ENCODE measurements around the gene TDRD7.

Gene TDRD7

DNA sequence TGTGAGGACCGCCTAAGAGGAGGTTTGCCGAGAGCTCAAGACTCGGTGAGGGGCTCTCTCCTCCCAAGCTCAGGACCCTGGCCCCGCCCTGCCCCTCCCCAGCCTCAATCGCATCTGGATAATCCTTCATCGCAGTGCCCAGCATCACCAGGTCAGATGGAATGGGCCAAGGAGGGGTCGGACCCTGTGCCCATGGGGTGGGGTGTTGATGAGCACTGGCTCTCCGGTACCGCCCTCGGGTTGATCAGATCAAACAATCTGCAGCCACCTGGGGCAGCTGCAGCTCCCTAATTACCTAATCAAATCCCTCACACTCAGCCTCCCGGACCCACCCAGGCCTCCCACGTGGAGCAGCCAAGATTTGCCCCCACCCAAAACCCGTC lies 24.4 kb upstream of the TDRD7 start:
- DNase-seq = no peak

DNA sequence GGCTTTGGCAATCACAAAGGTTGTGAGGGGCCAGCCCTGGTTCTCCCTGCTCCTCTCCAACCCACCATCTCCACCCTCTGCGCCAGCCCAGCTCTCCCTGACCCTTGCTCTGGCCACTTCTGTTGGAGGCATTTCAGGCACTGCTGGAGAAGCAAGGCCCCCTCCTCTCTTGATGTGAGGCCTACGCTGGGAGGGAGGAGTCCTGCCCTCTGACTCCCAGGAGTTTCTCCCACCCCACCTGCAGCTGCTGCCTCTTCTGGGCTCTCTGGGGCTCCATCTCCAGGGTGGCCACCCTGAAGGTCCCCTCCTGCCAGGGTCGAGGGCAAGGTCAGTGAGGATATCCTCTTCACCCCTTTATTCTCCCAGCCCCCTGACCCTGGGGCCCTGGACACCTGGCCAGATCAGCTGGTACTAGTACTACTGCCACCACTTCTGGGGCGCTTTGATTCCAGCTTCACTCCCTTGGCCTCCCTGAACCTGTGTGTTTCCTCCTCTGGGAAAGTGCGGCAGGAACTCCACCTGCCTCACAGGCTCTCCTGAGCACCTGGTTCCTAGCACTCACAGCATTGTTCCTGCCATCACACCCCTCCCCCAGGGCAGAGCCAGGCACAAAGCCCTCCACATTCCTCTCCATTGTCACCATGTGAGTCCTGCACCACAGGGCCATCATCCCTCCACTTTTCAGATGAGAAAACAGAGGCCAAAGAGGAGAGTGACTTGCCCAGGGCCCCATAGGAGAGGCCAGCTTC lies 23.8 kb upstream of the TDRD7 start:
- DNase-seq = no peak

DNA sequence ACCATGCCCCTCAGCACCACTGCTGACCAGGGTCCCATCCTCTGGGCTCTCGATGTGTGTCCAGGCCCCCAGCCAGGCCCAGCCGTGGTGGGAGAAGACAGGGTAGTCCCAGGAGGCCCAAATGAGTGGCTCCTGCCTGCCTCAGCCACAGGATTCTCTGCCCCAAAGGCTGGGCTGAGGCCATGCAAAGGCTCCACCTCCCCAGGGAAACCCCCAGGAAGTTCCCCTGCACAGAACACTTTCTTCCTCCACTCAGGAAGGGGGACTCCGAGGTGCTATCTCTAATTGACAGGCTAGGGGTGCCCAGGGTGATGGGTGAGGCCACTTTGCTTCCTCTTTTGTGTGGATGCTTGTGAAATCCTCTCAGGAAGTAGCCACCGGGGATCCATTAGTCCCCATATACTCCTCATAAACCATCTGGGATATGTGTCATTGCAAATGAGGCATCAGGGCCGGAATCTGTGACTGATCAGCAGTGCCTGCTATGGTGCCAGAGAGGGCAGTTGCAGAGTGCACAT lies 23.1 kb upstream of the TDRD7 start:
- DNase-seq = no peak

DNA sequence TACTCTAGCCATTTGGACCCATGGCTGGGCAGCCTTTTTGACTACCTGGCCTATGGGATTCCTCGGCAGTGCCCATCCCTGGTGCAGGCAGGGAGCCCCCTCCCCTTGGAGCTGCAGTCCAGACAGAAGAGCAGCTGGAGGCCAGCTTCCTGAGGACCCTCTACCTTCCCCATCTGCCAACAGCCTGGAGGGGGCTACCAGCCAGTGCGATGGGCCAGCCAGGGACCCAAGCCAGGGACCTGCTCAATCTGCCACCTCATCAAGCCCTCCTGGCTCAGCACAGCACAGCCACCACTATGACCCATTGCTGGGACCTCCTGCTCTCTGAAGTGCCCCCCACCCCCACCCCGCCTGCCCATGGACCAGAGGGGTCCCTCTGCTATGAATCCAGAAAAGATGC lies 22.6 kb upstream of the TDRD7 start:
- no peak for DNase-seq

DNA sequence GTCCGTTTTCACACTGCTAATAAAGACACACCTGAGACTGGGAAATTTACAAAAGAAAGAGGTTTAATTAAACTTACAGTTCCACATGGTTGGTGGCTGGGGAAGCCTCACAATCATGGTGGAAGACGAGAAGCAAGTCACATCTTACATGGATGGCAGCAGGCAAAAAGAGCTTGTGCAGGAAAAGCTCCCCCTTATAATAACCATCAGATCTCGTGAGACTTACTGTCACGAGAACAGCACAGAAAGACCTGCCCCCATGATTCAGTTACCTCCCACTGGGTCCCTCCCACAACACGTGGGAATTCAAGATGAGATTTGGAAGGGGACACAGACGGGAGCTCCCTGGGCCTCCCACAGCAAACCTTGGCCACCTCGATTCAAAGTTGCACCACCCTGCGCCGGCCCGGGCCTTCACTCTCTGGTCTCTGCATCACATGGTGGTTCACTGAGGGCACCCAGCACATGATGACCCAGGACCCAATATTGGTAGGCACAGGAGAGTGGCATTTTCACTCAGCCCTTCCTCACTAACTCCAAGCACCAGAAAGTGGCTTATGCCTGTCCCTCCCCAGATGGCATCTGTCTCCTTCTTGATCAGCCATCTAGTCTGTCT lies 21.0 kb upstream of the TDRD7 start:
- no peak for DNase-seq

DNA sequence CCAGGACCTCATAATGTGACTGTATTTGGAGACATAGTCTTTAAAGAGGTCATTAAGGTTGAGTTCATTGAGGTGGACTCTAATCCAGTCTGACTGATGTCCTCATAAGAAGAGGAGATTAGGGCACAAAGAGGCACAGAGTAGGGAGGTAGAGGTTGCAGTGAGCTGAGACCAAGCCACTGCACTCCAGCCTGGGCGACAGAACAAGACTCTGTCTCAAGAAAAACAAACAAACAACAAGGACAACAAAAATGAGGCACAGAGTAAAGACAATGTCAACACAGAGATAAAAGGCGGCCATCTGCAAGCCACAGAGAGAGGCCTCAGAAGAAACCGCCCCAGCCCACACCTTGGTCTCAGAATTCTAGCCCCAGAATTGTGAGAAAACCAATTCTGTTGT lies 17.0 kb upstream of the TDRD7 start:
- no peak for DNase-seq

DNA sequence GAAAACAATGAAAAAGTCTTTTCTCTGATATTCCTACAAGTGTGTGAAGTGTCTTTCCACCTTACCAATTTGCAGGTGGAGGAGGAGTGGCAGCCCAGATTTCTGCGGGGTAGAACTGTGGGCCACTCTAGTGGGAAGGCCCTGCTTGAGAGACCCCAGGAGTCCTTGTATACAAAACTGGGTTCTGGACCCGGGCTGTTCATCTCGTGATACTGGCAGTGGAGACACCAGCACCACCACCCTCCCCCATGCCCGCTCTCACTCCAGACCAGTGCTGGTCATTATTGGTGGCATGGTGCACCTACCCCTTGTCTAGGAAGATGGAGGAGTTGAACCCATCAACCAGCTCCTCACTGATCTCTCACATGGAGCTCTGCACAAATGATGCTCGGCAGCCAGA lies 16.2 kb upstream of the TDRD7 start:
- DNase-seq = no peak

DNA sequence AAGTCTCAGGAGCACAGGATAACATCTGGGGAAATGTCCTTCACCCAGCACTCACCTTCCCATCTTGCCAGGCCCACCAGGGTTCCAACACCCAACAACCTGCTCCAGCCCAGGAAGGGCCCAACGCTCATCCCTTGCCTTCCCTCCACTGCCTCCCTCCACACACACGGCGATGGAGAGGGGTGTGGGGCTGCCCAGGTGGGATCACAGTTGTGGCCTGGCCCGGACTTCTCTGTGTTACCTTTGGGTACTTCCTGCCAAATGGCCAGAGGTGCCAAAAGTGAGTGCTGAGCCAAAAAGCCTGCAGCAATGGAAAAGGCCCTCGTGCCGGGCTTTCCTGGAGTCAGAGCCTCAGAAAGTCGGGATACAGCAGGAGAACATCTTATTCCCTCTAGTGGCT lies 15.6 kb upstream of the TDRD7 start:
- no peak for DNase-seq

DNA sequence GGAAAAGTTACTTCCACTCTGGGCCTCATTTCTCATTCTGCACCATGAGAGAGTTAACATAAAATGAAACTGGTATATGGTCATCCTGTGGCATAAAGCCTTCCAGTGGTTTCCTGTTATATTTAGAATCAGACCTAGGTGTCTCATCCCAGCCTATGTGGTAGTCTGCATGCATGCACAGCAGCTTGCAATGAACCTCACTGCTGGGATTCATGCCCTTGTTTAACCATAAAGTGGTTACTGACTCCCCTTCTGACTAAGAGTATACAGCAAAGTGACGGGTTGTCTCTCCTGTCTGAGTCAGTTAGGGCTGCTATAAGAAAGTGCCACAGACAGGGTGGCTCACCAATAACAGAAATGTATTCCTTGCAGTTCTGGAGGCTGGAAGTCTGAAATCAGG lies 14.7 kb upstream of the TDRD7 start:
- no peak for DNase-seq

DNA sequence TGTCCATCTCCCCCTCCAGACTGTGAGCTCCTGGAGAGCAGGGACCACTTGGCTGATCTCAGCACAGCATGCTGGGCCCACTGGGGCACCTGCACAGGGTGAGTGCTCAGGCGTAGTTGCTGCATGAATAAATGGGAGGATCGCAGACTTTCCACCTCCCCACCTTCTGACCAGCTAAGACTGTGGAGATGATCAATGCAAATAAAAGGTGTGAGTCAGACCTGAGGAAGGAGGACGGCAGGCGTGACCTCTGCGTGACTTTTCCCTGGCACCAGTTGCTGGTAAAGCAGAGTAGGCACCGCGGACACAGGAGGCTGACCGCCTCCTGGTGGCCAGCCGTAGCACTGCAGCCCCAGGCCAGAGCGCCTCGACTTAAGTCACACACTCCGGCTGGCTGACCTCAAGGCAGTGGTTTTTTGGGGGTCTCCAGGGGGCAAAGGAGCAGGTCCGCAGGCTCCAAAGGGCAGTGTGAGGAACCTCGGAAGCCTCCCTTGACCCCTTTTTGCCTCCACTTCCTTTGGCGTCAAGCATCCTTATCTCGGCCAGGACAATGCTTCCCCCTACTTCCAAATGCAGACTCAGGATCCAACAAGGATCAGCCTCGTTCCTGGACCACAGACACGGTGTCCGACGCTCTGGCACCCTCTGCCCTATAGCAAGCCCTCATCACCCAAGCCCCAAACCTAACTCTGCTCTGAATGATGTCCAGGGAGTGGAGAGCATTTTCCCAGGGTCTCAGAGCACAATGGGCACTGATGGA lies 12.7 kb upstream of the TDRD7 start:
- DNase-seq = no peak

DNA sequence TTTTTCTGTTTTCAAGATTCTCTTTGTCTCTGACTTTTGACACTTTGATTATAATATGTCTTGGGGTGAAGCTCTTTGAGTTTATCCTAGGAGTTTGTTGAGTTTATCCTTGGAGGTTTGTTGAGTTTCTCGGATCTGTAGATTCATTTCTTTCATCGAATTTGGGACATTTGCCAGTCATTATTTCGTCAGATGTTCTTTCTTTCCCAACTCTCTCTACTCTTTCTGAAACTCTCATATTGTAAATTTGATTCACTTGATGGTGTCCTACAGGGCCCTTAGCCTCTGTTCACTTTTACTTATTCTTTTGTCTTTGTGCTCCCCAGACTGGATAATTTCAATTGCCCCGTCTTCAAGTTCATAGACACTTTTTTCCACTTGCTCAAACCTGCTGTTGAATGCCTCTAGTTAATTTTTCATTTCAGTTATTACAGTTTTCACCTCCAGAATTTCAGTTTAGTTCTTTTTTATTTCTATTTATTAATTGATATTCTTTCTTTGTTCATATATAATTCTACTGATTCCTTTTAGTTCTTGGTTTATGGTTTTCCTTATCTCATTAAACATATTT lies 8.1 kb upstream of the TDRD7 start:
- no peak for DNase-seq

DNA sequence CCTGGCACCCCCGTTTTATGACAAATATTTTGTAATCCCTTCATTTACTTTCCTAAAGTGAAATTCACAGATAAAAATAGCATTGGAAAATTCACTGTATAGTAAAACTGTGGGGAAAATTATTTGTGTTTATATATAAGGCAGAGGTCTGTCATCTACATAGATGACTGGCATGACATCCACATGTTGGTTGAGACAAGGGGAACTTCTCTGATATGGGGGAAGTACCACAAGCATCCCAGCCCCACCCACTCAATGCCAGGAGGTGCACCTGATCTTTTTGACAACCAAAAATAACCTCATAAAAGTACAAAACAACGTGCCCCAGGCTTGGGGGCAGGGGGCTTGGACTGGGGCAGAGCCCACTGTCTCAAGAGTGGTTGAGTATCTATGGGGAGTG lies 6.3 kb upstream of the TDRD7 start:
- DNase-seq = no peak

DNA sequence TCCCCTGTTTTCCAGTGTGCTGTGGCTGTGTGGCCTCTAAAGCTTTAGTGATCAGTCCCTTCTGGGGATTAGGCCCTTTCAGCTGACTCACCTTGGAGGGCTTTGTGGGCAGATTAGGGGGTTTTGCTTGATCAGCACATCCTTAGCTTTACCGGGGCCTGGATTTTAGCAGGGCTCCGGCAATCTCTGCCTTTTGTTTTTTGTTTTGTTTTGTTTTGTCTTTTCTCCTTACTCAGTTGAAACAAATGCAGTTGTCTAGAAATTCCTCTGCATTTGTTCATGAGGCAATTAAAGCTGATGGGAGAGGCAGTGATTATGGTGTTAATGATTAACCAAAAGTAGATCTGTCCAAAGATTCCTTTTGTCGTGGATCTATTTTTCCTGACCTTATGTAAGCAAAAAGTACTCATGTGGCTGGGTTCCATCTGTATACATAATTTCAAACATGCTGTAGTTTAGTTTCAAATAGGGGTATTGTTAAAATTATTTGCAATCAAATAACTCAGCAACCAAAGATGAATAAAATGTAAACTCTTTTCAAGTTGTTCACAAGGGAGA lies 5.2 kb upstream of the TDRD7 start:
- DNase-seq = no peak

DNA sequence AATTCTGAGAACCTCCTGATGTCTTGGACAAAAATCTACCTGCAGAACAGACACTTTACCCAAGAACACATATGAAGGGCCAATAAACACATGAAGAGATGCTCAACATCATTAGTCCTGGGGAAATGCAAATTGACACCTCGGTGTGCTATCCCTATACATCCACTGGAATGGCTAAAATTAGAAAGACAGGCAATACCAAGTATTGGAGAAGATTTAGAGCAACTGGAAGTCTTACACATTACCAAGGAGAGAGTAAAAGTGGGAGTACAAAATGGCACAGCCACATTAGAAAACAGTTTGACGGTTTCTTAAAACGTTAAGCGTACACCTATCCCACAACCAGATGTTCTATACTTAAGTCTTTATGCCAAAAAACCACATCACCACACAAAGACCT lies 3.3 kb upstream of the TDRD7 start:
- DNase-seq = no peak

DNA sequence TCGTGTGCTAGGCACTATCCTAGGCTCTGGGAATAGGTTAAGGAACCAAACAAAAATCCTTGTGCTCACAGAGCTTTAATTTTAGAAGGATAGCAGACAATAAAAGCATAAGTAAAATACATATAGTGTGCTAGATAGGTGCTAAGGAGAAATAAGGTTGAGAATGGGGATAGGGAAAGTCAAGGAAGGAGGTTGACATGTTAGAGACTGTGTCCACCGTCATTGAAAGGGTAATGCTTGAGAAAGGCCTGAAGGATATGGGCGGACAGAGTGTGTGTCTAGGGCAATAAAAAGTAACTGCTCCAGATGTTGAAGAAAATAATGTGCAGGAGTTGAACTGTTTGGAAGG lies 482 bp upstream of the TDRD7 start:
- DNase-seq = no peak

DNA sequence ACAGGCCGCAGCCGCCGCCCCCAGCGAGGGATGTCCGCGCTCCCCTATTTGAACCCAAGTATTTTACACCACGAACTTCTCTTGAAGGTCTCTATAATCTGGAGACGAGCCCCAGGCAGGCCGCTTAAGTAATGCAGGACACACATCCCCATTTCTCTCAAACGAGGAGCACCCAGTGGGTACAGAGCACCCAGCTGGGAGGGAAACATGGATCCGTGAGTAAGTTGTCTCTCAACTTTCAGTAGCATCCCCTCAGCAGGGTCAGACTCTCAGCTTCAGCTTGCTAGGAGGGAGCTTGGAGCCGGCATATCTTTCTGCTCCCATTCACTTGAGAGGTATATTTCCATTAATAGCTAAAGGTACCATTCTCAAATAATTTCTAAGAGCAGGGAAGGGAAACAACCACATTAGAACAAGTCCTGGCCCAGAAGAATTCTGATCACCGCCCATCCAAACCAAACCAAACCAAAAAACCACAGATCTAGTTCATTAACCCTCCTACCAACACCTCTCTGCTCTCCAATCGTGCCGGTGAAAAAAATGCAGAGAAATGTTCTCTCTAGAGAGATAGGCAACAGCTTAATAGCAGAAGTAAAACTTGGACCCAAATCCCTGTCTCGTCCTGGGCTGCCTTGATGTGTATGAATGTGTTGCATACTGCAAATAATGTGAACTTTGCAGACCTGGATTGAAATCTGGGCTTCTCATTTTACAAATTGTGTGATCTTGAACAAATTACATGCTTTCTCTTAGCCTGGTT lies 910 bp downstream of the TDRD7 start:
- DNase-seq = no peak

DNA sequence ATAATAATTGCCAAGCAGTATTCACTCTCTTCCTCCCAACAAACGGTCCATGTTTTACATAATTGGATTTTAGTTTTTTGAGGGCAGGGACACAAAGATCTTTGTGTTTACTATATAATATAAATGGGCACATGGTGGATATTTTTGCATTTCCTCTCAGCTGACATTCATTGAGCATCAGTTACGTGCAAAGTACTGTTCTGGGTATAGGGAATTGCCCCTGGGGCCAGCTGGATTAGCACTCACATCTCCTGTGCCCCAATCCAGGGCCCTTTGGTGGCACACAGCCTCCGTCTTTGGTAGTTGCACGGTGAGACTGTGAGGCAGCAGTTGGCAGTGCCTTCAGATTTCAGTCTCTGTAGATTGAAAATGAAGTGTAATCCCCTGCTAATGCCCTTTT lies 1.6 kb downstream of the TDRD7 start:
- no peak for DNase-seq

DNA sequence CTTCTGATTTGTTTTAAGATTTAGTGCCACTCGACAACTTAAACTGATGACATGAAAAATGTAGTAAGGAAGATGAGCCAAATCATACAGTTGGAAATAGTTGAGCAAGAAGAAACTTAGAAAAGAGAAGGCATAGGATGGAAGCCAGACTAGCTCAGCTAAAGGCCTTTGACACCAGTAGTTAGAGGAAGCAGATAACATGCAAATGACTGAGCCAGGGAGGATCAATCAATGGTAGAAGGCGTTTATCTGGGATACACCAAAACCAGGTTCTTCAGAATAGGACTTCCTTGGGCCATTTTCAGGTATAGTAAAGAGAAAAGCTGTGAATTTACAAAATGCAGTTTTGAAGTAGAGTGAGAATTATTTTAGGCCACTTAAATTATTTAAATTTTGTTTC lies 3.2 kb downstream of the TDRD7 start:
- no peak for DNase-seq

DNA sequence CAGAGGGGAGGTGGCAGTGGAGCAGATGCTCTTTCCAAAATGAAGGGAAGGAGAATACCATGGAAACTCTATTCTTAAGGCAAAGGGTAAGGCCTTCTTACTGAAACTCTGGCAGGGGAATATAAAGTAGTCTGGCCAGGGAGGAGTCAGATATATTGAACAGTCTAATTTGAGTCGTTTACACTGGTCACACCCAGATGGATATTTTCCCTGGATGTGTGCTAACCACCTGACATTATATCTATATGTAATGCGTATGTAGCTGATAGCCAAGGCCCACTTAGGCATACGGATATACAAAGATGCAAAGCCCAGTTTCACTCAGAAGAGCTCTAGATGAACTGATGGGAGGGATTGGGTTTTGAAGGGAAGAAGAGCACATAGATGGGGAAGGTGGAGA lies 7.0 kb downstream of the TDRD7 start:
- DNase-seq = no peak

DNA sequence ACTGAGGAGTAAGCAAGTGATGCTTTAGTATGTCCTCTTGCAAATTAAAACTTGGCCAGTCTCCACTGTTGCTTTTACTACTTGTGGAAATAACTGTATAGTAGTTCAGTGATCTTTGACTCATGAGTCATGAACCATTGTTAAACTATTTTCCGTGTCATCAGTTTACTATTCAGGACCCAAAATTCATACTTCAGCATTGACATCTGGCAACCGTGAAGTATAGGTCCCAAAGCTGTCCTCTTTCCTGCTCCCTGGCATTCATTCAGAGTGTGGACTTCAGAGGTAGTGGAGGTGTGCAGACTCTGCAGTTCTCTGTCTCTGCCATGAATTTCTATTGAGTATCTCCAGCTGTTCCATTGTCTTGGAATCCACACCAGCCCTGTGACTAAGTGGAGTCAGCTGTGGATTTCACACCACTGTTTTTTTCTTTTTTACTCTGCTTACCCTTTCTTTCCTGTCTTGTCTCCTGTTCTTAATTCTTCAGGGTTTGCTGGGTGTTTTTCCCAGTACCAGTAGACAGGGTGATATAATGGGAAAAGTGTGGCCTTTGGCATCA lies 7.5 kb downstream of the TDRD7 start:
- no peak for DNase-seq

DNA sequence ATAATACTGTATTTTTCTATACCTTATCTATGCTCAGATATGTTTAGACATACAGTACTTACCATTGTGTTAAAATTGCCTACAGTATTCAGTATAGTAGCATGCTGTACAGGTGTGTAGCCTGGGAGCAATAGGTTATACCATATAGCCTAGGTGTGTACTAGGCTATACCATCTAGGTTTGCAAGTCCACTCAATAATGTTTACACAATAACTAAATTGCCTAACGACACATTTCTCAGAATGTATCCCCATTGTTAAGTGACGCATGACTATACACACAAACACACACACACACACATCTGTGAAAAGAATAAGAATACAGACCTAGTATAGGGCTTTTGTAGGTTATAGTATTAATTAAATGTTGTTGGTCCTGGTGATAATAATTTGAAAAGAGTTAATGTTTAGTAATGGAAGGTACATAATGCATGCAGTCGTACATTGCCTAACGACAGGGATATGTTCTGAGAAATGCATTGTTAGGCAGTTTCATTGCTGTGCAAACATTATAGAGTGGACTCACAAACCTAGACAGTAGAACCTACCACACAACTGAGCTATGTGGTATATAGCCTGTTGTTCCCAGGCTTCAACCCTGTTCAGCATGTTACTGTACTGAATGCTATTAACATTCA lies 13.6 kb downstream of the TDRD7 start:
- DNase-seq = no peak

DNA sequence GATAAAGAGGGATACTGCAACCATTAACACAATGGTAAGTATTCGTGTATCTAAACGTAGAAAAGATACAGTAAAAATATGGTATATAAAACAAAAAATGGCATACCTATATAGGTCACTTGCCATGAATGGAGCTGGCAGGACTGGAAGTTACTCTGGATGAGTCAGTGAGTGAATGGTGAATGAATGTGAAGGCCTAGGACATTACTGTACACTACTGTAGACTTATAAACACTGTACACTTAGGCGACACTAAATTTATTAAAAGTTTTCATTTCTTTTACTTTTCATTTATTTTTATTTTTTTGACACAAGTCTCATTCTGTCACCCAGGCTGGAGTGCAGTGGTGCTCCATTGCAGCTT lies 14.1 kb downstream of the TDRD7 start:
- no peak for DNase-seq
